ENCODE measurements around the gene MOGAT3.

The MOGAT3 gene

DNA sequence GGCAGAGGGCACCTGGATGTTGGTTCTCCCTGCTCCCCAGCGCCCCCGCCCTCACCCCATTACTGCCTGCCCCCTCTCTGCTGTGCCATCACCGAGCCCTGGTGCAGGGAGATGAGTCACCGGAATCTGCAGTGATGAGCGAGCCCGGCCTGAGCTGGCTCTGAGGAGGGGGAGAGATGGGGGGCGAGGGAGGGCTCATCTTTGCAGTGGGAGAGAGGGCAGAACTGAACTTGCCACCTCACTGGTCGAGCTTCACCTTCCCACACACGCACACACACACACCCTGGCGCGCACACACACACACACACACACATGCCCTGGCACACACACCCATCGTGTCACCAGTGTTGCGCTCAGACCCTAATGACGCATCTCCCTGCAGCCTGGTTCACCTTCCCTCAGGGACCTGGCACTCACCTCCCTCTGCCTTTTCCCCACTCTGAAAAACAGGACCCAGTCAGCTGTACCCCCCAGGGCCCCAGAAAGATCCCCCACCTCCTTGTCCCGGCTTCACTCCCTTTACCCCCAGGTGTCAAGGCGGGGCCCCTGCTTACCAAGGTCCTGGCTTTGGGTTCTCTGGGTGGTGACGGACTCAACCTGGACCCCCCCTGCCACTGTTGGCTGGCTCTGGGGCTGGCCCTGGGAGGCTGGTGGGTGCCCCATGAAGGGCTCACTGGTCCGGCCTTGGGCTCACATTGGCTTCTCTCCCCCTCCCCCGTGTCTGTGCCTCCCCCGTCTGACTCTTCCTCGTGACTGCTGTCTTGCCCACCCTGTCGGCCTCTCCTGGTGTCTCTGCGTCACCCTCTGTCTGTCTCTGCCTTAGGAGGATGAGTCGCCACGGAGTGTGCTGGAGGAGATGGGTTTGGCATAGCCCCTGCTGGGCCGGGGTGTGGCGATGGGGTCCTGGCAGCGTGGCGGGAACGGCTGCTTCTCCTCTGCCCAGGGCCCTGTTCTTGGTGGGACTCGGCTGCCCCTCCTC lies 40.9 kb downstream of the MOGAT3 start:
- no peak for DNase-seq

DNA sequence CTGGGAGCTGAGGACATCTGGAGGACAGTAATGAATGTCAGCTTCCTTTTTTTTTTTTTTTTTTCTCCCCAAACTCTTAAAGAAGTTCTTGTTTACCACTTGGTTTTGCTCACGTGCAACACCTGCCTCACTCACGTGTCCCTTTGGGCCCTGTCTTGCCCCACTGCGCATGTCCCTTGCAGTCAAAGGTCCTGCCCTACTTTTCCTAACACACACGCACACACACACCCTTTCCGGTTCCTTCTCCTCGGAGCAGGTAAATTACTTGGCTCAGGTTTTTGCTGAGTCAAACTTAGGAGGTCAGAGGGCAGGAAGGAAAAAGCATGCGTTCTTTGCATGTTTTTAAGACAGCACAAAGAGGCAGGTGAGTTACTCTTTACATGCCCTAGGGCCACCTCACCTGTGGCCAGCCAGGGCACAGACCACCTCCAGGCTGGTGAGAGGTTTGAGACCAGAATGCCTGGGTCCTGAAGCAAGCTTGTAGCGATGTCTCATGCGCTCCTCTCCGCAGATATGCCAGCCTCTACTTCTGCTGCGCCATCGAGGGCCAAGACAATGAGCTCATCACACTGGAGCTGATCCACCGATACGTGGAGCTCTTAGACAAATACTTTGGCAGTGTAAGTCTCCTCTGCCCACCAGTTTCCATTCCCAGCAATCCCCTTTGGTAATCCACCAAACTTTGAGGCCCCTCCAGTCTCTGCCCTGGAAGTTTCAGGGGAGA lies 43.8 kb downstream of the MOGAT3 start:
- DNase-seq, result no peak

DNA sequence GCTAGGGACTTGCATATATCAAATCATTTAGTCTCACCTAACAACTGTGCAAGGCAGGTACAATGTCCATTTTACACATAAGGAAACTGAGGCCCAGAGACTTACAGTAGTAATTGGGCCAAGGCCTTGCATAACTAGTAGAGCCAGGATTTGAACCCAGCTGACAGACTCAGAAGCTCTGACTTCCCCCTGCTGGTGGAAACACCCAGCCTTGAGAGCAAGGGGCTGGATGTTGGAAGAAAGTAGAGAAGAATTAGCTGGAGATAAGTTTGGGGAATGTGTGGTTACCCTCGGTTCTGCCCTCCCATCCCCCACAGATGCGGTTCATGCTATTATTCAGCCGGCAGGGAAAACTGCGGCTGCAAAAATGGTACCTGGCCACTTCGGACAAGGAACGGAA lies 44.6 kb downstream of the MOGAT3 start:
- no peak for DNase-seq

DNA sequence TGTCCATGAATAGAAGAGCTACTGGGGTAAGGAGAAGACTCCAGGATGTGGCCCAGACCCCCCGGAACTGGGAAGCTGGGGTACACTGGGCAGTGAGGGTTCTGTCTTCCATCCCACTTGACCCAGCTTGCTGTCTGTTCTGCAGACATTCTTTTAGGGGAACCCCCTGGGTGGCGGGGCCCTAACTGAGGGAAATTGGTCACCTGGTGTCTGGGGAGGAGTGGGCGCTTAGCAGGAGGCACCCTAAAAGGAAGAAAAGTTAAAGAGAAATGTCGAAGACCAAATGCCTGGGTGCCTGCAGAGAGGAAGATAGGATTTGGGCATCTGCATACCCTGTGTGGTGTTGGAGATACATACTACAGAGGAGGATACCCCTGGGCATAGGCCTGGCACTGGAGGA lies 45.5 kb downstream of the MOGAT3 start:
- DNase-seq, result no peak

DNA sequence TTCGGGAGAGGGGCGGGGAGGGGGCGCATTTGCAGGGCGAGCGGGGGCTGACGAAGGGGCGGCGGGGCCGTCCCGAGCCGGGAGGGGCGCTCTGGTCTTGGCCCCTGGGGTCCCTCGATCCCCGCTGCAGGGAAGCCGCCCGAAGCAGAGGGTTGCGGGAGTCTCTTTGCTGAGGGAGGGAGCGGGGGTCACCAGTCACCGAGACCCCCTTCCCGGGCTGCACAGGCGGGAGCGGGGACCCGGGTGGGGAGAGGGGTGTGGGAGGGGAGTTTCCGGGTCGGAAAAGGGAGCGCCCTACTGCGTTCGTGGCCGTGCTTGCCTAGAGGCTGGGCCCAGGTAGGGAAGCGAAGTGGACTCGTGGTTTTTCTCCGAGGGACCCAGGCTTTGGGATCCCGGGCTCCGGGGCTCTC lies 46.1 kb downstream of the MOGAT3 start:
- no peak for DNase-seq

DNA sequence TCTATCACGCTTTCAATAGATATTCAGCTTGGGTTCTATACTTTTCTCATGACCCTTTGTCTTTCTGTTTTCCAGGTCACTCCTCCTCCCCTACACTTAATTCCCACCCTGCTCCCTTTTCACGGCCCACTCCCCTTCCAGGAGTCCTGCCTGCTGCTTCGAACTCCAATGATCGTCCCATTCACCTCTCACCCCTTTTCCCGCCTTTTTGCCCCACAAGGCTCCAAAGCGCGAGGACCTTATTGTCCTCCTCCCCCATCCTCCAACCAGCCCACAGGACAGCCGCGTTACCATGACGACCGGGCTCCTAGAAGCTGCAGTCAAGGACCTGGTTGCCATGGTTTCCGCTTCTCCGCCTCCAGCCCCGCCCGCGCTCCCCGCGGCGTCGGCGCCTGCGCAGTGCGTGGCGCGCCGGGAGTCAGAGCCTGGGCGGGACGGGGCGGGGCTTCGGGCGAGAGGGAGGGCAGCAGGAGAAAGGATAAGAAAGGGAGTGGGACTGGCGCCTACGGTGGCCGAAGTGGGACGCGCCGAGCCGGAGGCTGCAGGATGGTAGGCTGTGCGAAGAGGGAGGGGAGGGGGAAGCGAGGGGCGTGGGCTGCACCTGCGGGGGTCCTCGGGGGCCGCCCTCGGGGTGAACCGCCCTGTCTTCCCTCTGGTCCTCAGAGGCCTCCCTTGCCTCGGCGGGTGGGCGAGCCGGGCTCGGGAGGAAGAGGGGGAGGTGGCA lies 46.7 kb downstream of the MOGAT3 start, which contains the start of gene AP1S1:
AP1S1 (plus strand) TSS at position 508 of the 724 bp plus-strand sequence; CDS start at position 547, 39 bp downstream.
- peak; percentile 94 for DNase-seq

DNA sequence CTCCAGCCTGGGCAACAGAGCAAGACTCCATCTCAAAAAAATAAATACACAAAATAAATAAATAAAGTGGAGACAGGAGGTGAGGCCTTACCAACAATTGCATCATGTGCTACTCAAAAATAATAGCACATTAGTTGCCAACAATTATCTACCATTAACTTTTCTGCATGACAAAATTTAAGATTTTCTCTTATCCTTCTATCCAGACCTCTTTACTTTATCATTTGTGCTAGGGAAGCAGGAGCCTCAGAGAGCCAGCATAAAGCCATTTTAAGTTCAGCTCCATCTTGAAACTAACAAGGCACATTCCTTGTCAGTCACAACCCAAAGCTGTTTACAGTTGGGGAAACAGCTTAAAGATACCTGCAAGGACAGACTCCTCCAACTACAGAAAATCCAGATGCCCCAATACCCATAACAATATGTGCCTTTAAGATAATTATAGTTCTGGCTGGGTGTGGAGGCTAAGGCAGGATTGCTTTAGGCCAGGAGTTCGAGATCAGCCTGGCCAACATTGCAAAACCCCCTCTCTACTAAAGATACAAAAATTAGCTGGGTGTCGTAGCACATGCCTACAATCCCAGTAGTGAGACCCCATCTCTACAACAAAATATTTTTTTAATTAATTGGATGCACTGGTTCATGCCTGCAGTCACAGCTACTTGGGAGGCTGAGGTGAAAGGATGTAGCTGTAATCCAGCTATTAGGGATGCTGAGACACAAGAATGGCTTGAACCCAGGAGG lies 48.8 kb downstream of the MOGAT3 start:
- DNase-seq, result no peak
